GM23248 (cell line): ENCODE results near the gene UBAC2. TPM values are rescaled to one million over a fixed set of nuclear protein-coding genes. Genes with fewer than 3 reads are reported as not detected.

Experiments used
- DNase-seq: peaks from one replicate; pipeline ENCODE4 v3.0.0-alpha.2; 2015
- H2AFZ ChIP-seq: fragments of 200-600 bp; sonication (generic); 2 replicates; pipeline ENCODE4 v1.6.1; 2016; ENCODE audit warnings: antibody characterized with exemption
- H3F3A ChIP-seq: fragments of 200-600 bp; sonication (generic); 2 replicates; pipeline ENCODE4 v1.6.1; 2016; ENCODE audit warnings: mild to moderate bottlenecking, antibody characterized with exemption, mixed run types; ENCODE audit not compliant: insufficient read depth
- H3K27ac ChIP-seq: fragments of 200-600 bp; sonication (generic); 2 replicates; pipeline ENCODE4 v1.5.1; 2016; ENCODE audit warnings: mild to moderate bottlenecking
- H3K27me3 ChIP-seq: fragments of 200-600 bp; sonication (generic); replicated peaks from 2 replicates; pipeline ENCODE4 v1.6.1; 2016; ENCODE audit warnings: mild to moderate bottlenecking; ENCODE audit not compliant: insufficient read depth
- H3K36me3 ChIP-seq: fragments of 200-600 bp; sonication (generic); 2 replicates; pipeline ENCODE4 v1.6.1; 2016; ENCODE audit warnings: low read depth, mild to moderate bottlenecking
- H3K4me1 ChIP-seq: fragments of 200-600 bp; sonication (generic); 2 replicates; pipeline ENCODE4 v1.6.1; 2016; ENCODE audit warnings: mild to moderate bottlenecking; ENCODE audit not compliant: insufficient read depth
- H3K4me2 ChIP-seq: fragments of 200-600 bp; sonication (generic); one replicate; pipeline ENCODE4 v1.6.1; 2016; ENCODE audit warnings: mild to moderate bottlenecking; ENCODE audit not compliant: unreplicated experiment
- H3K4me3 ChIP-seq: fragments of 200-600 bp; sonication (generic); 2 replicates; pipeline ENCODE4 v1.5.1; 2016; ENCODE audit warnings: mild to moderate bottlenecking
- H3K79me2 ChIP-seq: fragments of 200-600 bp; sonication (generic); 2 replicates; pipeline ENCODE4 v1.6.1; 2016; ENCODE audit warnings: mild to moderate bottlenecking; ENCODE audit not compliant: insufficient read depth
- H3K9ac ChIP-seq: fragments of 200-600 bp; sonication (generic); 2 replicates; pipeline ENCODE4 v1.6.1; 2016; ENCODE audit warnings: mild to moderate bottlenecking
- H3K9me2 ChIP-seq: fragments of 200-600 bp; sonication (generic); 2 replicates; pipeline ENCODE4 v1.6.1; 2016; ENCODE audit warnings: mixed run types, mild to moderate bottlenecking, moderate library complexity; ENCODE audit not compliant: insufficient read depth
- H3K9me3 ChIP-seq: fragments of 200-600 bp; sonication (generic); one replicate; pipeline ENCODE4 v1.6.1; 2017; ENCODE audit warnings: low read depth
- H4K20me1 ChIP-seq: fragments of 200-600 bp; sonication (generic); 2 replicates; pipeline ENCODE4 v1.6.0; 2016; ENCODE audit not compliant: insufficient read depth
- EZH2 ChIP-seq: fragments of 200-600 bp; sonication (generic); IDR thresholded peaks from 2 replicates; pipeline ENCODE4 v1.6.1; 2018; ENCODE audit warnings: antibody characterized with exemption, mild to moderate bottlenecking; ENCODE audit not compliant: insufficient read depth, poor library complexity, severe bottlenecking
- EZH2phosphoT487 ChIP-seq: fragments of 200-600 bp; sonication (generic); IDR thresholded peaks from 2 replicates; pipeline ENCODE4 v1.6.1; 2018; ENCODE audit warnings: antibody characterized with exemption, moderate library complexity, mild to moderate bottlenecking, low read depth; ENCODE audit not compliant: insufficient read depth
- WGBS, 2 experiments: methylation state at CpG; one replicate each; pipeline ENCODE4 v1.1.6; 2015 to 2017; ENCODE audit warnings: low lambda C conversion rate in 2 of 2, low coverage in 1 of 2; ENCODE audit errors: missing lambda C conversion rate in 2 of 2; 5-methylcytosine and 5-hydroxymethylcytosine counted together
- in situ Hi-C: fragments of 300-500 bp; cut with MboI; formaldehyde crosslinking; loops from 2 replicates; pipeline ENCODE4 v1.15.0; 2020
- polyA plus RNA-seq: library from polyadenylated mRNA; unstranded; fragments of >200 nt; fragmentation: Nextera tagmentation; extraction: Ambion mirVana; gene quantifications from 2 replicates; pipeline ENCODE4 v1.2.1, GENCODE V29; 2016
- total RNA-seq: library from RNA; depleted of rRNA; stranded (reverse); fragments of >200 nt; shearing (Covaris generic); gene quantifications from 2 replicates; pipeline ENCODE4 v1.2.3, GENCODE V29; 2014

The UBAC2 gene
- total and polyA plus RNA-seq, 2 experiments from 2014 or later: 66.1 to 95.9 TPM

DNA sequence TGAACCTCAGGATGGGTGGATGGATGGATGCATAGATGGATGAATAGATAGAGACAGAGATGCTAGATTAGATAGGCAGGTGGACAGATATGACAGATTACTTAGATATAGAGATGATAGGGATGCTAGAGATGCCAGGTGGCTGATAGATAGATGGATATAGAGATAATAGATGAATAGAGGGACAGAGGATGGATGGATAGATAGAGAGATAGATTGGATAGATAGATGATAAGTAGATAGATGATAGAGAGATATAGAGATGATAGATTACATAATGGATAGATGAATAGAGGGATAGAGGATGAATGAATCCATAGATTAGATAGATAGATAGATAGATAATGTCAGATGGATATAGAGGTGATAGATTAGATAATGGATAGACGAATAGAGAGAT lies 212.2 kb downstream of the UBAC2 start:
- H3F3A ChIP-seq: no peaks in the 10 kb centered on the region
- H3K27ac ChIP-seq: no peak overlapping the region
- no peak for TF ChIP-seq EZH2phosphoT487
- TF ChIP-seq EZH2: no peak
- no peaks in the 10 kb centered on the region for H3K9me2 ChIP-seq
- H3K36me3 ChIP-seq: no peaks in the 10 kb centered on the region
- peaks cover 3% of the 10 kb centered on the region; the same call in 1 of the 2 replicates for H3K27me3 ChIP-seq
- H3K4me1 ChIP-seq: no peaks in the 10 kb centered on the region
- H3K4me2 ChIP-seq: no peak overlapping the region
- no peaks in the 10 kb centered on the region for H3K79me2 ChIP-seq
- DNase-seq: no peak
- no peak overlapping the region for H2AFZ ChIP-seq
- no peaks in the 10 kb centered on the region for H3K9me3 ChIP-seq
- no peak overlapping the region for H3K9ac ChIP-seq
- no peak overlapping the region for H3K4me3 ChIP-seq
- 38 to 53% methylated on average over 1 of the region's 1 CpG for WGBS, 2 experiments
- no peaks in the 10 kb centered on the region for H4K20me1 ChIP-seq
- in situ Hi-C loops: no loop called here

DNA sequence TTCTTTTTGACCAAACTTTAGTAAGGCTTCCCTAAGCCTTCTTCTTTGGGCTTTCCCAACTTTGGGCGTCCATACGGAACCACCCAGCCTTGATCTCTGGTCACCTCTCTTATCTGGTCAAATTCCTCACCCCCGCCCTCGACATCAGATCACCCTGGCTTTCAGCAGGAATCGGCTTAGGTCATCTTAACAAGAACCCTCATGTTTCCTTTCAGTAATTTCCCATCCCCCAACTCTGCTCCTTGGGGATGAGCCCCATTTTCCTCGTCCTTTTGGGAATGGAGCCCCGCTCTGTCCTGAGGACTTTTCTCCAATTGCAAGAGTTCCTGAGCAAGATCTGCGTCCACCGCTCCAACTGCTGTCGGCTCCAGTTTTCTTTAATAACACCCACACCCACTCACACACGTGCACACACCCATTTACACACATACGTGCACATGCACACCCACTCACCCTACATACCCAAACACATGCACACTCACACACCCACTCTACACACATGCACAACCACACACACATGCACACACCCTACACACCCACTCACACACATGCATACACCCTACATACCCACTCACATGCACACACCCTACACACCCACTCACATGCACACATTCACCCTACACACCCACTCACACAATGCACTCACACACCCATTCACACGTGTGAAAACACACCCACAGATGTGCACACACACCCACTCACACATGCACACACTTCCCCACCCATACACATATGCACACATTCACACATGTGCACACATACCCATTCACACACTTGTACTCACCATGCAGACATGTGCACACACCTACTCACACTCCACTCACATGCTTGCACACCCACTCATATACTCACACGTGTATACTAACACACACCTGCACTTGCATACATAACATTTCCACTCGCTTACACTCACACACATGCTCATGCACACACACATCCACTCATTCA lies 213.7 kb downstream of the UBAC2 start:
- 69 to 70% methylated on average over 15 of the region's 15 CpGs for WGBS, 2 experiments
- H3K9ac ChIP-seq: no peak overlapping the region
- H3K4me1 ChIP-seq: no peaks in the 10 kb centered on the region
- no peak for TF ChIP-seq EZH2
- no peak for TF ChIP-seq EZH2phosphoT487
- no peaks in the 10 kb centered on the region for H3K36me3 ChIP-seq
- H3K79me2 ChIP-seq: no peaks in the 10 kb centered on the region
- no peaks in the 10 kb centered on the region for H3F3A ChIP-seq
- H3K27ac ChIP-seq: no peak overlapping the region
- in situ Hi-C loops: no loop called here
- H3K27me3 ChIP-seq: peaks cover 7% of the 10 kb centered on the region; the same call in 1 of the 2 replicates
- H3K9me2 ChIP-seq: no peaks in the 10 kb centered on the region
- no peaks in the 10 kb centered on the region for H3K9me3 ChIP-seq
- DNase-seq: no peak
- no peak overlapping the region for H2AFZ ChIP-seq
- H4K20me1 ChIP-seq: no peaks in the 10 kb centered on the region
- no peak overlapping the region for H3K4me2 ChIP-seq
- no peak overlapping the region for H3K4me3 ChIP-seq

DNA sequence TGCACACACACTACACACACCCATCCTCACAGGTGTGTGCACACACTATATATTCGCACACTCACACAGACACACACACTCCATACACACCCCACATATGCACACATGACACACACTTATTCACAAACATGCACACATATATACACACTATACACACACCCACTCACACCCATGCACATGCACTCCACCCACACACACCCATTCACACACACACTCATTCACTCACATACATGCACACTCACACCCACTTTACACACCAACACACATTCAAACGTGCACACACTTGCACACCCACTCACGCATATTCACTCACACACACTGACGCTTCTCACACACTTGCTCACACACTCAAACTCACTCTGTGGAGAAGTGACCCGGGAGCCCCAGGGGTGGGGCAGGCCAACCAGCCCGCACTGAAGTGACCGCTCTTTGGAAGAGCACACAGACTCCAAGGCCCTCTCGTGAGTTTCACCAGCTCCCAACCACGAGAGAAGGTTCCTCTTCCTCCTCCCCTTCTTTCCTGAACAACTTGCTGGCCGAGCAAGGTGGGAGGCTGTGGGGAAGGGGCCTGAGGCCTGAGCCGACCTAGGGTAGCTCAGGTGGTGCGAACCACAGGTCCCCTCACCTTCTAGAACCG lies 214.5 kb downstream of the UBAC2 start:
- Histone ChIP-seq H3K4me1 (no peaks in the 10 kb centered on the region), H3K27ac (no peak overlapping the region), H3K9ac (no peak overlapping the region), H4K20me1 (no peaks in the 10 kb centered on the region), H2AFZ (no peak overlapping the region), H3K9me3 (no peaks in the 10 kb centered on the region), H3K36me3 (no peaks in the 10 kb centered on the region), H3K27me3 (peaks cover 7% of the 10 kb centered on the region), H3F3A (no peaks in the 10 kb centered on the region), H3K79me2 (no peaks in the 10 kb centered on the region), H3K9me2 (no peaks in the 10 kb centered on the region), H3K4me2 (no peak overlapping the region), H3K4me3 (no peak overlapping the region)
- TF ChIP-seq EZH2phosphoT487 (no peak), EZH2 (no peak)
- in situ Hi-C loops: no loop called here
- WGBS, 2 experiments: 71 to 73% methylated on average over 13 of the region's 13 CpGs
- DNase-seq: no peak

DNA sequence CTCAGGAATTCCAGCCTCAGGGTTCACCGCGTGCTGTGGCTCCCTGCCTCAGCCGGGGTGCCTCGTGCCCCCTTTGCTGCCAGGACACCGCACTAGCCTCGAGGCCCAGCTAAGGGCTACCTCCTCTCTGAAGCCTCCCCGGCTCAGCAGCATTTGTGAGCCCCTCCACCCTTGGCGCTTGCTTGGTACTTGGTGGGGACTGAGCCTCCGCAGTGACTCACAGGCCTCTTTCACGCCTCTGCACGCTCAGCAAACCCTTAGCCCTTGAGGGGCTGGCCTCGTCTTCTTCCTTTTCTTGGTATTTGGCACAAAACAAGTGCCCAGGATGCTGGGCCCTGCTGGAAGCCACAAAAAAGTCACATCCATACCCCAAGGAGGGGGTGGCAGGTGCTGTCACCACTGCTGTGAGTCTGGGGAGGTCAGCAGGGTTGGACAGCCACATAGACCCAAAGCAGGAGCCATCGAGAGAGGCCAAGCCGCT lies 215.2 kb downstream of the UBAC2 start:
- Histone ChIP-seq H3K9ac (no peak overlapping the region), H3K9me2 (no peaks in the 10 kb centered on the region), H3K9me3 (no peaks in the 10 kb centered on the region), H2AFZ (no peak overlapping the region), H3F3A (no peaks in the 10 kb centered on the region), H3K4me3 (no peak overlapping the region), H3K27ac (no peak overlapping the region), H3K27me3 (peaks cover 11% of the 10 kb centered on the region), H3K36me3 (no peaks in the 10 kb centered on the region), H3K79me2 (no peaks in the 10 kb centered on the region), H3K4me1 (no peaks in the 10 kb centered on the region), H3K4me2 (no peak overlapping the region), H4K20me1 (no peaks in the 10 kb centered on the region)
- in situ Hi-C loops: no loop called here
- no peak for TF ChIP-seq EZH2
- TF ChIP-seq EZH2phosphoT487: no peak
- no peak for DNase-seq
- 82 to 83% methylated on average over 13 to 14 of the region's 14 CpGs for WGBS, 2 experiments
